ENCODE results near the gene GDA.
"Not testable (repeated sequence)": the region's sequence is repeated elsewhere in the genome, so short reads cannot be mapped to it uniquely, and the experiment has no call there.

Gene GDA

DNA sequence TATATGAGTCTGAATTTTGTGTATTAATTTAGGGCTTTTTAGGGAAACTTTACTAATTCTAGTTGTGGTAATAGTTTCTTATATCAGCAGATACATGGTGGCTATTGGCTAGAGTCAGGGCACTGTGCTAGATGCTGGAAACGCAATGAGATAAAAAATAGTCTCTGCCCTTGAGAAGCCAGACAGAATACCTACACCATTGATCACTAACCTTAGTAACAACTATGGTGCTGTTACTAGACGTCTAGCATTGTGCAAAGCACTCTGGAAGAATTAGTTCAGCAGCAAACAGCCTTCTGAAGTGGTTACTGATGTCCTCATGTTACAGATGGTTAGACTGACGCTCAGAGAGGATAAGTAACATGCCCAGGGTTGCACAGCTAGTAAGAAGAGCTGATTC, 61.8 kb downstream of the GDA start:
- no peak for DNase-seq

DNA sequence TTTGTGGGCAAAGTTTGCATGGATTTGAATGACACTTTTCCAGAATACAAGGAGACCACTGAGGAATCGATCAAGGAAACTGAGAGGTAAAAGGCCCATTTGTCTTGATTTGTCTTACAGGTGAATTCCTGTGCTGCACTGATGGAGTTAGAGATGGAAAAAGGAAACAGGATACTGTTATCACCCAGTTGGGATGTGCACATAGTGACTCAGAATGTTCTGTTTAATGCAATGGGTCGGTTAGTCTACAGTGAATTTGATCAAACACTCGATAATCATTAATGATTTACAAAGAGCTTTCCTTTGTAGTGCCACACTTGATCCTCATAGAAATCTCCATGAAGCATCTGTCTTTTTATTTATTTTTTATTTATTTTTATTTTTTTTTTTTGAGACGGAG, 64.7 kb downstream of the GDA start:
- DNase-seq = no peak

DNA sequence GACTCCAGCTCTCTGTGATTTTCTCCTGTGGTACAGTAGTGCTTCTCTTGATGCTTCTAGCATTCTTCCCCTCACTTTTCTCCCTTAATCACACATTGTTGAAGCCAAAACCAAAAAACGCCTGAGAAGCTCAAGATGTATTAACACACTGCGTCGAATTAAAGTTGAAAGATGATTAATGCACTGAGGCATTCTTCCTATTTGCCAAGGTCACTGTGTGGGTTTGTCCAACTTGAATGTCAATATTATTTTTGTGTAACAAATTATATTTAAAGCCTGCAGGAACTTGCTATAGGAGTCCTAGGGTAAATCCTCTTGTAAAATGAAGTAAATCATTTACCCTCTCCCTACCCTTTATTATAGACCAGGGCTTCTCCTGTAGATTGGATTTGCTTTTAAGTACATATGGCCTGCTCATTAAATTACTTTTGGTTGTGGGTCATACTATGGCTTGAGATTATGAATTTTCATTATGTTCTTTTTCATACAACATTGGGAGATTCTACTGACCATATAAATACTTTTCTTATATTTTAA, 68.1 kb downstream of the GDA start:
- DNase-seq = no peak

DNA sequence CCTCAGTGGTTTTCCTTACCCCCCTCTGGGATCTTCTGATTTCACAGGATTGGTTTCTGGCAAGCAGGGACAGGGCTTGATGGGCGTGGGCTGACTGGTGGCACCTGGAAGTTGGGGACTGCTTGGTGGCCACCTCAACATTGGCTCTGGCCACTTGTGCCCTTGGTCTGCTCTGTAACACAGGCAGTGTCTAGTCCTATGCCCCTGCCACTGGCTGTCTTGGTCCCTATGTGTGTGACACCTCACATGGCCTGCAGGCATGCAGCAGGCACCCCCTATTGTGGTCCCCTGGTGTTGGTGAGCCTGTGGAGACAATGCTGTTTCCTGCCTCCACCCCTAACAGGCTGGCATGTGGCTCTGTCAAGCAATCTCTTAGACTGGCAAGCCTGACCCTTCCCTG, 71.3 kb downstream of the GDA start:
- no peak for DNase-seq

DNA sequence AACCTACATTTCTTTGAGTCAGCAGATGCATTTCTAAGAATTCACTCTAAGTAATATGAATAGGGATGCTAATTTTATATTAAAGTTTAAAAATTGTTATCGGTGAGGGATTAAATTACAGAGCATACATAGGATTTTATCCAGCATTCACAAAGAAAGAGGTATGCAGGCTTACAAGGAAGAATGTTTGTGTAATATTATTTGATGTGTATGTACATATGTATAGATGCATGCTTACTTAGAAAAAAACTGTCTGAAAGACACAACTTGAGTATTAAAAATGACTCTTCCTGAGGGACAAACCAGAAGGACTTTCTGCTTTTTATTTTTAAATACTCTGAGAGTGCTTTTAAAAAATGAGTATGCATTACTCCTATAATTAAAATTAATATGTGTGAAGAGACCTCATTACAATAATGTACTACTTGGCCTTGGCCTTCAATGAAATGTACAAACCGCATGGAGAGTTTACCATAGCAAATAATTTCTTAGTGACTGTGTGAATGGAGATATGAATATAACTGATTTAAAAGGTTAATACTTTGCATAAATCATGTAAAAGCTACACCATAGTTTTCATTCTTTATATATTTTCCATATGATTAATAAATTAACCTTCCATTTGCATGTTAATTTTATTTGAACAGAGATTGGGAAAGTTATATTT, 77.0 kb downstream of the GDA start:
- DNase-seq = no peak

DNA sequence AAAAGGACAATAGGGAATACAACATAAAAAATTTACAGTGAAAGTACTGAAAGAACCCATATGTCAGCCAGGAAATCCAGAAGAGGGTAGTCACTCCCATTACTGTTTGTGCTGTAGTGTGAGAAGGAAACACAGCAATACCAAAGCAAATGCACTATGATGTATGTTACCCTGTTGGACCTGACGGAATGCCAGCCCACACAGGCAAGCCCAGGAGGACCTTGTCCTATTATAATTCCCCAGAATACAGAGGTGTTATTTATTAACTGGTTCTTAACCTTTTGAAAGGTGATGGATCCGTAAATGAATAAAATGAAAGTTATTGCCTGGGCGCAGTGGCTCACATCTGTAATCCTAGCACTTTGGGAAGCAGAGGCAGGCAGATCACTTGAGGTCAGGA, 79.0 kb downstream of the GDA start:
- no peak for DNase-seq

DNA sequence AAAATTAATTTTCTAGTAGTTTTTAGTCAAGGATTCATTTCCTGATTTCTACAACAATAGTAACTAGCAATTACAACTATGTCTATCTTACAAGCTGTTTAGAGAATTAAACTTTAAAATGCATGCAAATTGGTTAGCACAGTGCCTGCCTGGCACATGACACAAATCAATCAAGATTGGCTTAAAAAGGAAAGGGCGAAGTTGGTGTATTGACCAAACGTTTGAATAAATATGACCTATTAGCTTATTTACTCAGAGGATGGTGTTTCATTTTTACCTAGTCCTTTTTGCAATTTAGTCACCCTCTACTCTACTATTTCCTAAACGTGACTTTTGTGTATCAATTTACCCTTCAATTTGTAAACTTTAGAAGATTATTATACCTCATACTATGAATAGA, 83.5 kb downstream of the GDA start:
- no peak for DNase-seq

DNA sequence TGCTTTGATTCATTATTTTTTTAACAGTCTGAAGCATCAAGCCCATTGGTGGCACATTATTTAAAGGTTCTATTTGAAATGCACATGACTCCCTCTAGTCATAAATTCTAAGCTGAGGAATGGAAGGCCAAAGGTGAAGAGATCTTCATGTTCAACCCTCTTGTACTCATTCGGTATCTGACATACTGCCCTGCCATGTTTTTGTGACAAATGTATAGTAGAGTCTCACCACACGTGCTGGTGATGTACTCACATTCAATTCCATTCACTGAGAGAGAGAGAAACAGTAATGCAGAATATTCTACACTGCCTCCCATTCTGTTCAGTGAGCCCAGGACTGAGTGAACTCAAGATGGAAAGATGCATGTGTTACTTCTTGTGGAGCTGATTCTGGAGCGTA, 98.3 kb downstream of the GDA start:
- no peak for DNase-seq

DNA sequence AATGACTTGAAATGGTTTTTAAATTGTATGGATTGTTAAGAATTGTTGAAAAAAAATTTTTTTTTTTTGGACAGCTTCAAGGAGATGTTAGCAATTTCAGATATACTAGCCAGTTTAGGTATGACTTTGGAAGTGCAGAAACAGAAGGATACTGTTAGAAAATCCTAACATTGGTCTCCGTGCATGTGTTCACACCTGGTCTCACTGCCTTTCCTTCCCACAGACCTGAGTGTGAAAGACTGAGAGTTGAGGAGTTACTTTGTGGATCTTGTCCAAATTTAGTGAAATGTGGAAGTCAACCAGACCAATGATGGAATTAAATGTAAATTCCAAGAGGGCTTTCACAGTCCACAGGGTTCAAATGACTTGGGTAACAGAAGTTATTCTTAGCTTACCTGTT, 102.3 kb downstream of the GDA start:
- no peak for DNase-seq

DNA sequence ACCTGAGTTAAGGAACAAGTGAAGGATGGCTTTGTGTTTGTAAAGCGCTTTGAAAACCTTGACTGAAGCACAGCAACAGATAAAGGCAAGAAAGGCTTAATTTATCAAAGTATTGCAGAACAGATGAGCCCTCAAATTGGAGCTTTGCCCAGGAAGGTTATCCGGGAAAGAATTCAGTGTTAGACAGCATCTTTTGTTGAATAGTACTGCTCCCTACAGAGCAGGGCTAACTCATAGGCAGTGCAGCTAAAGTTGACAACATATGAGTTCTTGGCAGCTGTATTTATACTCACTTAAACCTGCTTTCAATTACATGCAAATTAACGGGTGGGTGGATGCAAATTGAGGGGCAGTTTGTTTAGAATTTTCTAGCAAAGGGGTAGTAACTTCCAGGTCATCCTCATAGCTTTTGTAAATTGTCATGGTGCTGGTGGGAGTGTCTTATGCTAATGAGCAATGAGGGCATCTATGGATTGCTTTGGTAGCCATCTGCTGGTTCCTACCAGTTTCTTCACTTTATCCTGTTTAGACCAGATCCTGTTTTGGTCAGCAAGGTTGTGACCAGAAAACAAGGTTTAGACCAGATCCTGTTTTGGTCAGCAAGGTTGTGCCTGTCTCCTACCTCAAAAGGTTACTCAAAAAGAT, 105.8 kb downstream of the GDA start:
- DNase-seq = no peak

DNA sequence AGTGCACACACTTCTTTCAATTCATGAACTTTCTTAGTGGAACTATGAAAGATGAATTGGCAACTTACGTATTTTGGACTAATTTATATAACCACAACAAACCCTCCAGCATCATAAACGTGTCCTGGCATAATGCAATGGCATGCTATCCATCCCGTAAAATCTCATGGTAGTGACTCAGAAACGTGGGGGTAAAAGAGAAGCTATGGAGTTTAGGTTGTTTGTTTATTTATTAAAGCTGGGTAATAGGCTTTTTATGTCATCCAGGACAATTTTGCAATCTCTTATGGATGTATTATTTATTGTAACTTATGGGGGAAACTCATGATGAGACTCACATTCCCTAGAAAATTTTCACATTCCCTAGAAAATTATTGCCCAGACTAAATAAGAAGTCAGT, 106.3 kb downstream of the GDA start:
- DNase-seq = no peak

DNA sequence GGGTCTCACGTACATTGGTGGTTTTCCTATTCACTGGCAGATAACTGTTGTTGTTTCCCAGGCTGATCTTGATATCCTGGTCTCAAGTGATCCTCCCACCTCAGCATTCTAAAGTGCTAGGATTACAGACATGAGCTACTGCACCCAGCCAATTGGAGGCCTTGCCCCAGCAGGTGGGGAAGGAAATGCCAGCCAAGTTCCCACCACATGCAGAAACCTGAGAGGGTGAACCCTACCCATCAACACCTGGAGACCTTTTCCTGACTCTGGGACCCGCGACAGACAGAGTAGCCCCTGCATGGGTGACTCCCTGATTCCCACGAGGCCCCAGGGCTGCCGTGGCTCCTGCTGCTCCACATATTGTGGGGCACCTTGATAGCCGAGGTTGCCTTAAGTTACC, 107.7 kb downstream of the GDA start:
- DNase-seq = no peak

DNA sequence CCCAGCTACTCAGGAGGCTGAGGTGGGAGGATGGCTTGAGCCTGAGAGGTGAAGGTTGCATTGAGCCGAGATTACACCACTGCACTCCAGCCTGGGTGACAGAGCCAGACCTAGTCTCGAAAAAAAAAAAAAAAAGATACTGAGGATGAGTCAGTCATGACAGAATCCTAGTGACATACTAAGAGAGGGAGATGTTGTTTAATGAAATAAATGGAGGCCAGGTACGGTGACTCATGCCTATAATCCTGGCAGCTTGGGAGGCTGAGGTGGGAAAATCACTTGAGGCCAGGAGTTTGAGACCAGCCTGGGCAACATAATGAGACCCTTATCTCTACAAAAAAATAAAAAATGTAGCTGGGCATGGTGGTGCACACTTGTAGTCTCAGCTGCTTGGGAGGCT, 108.6 kb downstream of the GDA start:
- DNase-seq = no peak

DNA sequence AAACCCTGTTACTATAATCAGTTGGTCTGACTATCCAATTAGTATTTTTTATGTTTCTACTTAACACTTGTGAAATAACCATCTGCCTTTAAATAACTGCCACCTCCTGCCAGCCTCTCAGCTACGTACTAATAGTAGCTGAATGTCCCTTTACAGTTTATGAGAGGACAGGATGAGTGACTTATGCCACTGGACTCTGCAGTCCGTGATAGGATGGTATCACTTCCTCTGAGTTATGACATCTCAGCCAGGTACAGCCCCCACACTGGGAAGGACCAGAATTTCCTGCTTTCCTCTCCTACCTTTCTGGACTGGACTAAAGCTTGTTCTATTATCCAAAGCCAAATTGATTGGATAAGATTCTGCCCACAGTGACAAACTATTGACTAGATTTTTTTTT, 112.8 kb downstream of the GDA start:
- DNase-seq = no peak

DNA sequence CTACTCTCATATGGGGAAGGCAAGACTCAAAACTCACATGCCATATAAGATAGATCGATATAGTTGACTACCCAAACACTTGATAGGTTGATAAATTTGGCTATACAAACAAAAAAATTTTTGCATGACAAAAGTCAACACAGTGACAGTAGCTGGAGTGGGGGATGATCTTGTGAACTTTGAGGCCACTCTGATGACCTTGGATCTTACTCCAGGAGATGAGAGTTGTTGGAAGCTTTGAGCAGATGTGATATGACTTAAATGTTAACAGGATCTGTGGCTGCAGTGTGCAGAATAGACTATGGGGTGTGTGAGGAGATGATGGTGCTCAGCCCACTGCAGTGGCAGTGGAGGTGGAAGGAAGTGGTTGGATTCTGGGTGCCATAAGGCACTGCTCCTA, 114.3 kb downstream of the GDA start:
- DNase-seq = no peak

DNA sequence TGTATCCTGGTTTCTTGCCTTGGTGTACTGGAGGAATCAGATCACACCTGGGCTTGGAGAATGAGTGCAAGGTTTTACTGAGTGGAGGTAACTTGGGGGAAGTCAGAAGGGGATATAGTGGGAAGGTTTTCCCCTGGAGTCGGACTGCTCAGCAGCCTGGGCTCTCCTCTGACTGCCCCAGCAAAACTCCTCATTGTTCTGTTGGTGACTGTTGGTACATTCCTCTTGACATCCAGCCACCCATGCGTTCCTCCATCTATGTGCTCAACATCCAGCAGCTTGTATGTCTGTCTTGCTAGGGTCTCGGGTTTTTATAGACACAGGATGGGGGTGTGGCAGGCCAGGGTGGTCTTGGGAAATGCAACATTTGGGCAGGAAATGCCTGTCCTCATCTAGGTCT, 119.7 kb downstream of the GDA start:
- no peak for DNase-seq

DNA sequence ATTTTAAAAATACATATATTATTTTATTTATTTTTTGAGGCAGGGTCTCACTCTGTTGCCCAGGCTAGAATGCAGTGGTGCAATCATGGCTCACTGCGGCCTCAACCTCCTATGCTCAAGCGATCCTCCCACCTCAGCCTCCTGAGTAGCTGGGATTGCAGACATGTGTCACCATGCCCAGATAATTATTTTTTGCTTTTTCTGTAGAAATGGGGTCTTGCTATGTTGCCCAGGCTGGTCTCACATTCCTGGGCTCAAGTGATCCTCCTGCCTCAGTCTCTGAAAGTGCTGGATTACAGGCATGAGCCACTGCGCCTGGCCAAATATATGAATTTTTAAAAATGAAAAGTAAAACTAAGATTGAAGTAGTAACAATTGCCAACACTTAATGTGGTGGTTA, 121.1 kb downstream of the GDA start:
- not testable (repeated sequence) for DNase-seq

DNA sequence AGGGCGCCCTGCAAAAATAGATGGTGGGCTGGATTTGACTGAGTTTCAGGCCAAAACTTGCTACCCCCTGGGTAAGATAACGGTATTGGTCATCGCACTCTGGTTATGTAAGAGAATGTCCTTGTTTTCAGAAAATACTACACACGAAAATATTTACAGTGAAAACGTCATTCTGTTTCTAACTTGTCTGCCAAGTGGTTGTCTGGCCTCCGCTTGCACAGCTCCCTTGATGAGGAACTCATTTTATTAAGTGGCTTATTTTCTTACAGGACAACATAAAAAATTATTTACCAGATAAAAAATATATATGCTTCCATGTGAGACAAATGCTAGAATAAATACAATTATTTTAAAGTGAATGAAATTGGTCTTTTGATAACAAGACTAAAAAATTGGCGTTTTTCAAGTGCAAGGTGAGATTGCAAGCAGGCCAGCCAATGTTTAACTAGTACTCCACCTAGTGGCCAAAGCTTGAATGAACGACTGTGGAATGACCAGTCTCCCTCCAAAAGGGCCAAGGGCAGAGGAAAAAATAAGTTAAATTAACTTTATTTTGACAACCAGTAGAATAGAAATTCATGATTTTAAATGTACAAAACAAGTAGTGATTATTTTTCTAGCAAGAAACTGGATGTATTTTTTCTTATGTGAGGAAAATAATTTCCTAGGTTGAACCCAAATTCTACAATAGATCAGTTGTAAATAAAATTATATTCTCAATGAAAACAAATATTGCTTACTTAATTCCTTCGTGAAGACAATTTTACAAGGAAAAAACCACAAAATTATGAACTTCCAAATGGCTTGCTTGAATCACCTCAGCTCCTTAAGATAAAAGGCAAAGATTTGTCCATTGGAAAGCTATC, 122.6 kb downstream of the GDA start:
- DNase-seq = peak in 1 of 2 experiments; percentile 3

DNA sequence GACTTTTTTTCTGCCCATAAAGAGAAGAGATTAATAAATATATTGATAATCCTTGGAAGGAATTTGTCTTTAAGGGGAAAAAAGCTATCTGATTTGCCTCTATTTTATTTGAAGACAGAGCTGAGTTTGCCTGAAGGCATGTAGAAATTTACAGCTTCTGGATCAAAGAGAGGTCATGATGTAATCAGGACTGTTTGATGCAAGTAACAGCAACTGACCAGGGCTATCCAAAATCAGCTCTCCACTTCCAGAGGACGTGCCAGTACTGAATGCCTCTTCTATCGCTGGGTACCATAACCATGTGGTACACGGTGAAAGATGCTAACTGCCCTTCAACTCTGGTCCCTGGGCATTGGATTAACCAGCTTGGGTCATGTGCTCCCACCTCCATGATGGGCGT, 125.2 kb downstream of the GDA start:
- DNase-seq = no peak

DNA sequence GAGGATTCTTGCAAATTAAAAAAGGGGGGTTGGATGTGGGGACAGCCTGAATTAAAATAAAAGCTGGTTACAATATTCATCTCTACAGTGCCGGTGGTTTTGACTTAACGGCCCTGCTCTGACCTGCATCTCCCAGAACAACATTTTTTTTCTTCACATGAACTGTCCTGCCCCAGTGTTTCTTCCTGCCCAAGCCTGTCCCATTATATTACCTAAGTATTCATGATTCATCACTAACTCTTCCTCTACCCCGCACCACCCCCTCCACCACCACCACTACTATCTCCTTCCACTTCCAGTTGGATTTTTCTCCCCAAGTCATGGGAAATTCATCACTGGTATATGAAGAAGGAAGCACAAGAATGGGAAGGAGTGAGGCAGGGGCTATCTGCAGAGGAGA, 125.7 kb downstream of the GDA start:
- no peak for DNase-seq

DNA sequence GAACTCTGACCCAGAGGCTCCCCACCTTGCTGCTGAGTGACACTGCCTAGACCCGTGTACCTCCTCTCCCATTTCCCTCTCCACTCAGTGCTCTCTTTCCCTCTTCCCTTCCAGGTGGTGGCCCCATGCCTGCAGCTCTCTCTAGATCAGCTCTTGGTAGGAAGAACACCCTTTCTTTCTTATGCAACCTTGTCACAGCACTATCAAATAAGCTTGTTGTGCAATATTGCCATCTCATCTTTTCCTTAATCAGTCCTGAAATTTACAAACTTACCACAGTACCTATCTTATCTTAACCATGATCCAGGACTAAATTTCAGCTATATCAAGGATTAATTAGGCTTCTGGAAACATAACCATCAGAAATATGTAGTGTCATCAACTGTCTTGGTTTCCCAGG, 127.2 kb downstream of the GDA start:
- DNase-seq = no peak

DNA sequence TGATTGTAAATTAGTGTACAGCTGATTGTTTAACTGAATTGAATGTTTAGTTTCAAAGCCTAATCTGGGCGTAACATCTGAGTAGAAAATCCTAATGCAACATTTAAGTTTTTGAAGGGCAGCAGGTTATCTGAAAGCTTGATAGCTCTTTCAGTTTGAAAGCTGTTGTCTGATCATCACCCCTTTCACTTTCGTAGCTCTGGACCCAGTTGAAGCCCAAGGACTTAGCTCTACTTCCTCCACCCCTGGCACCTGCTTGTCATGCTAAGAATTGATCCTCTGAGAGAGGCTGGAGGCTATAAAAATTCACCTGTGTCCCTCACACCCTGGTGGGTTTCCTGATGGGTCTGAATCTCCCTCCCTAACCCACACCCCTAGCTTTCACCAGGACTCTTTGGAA, 129.7 kb downstream of the GDA start:
- DNase-seq = no peak

DNA sequence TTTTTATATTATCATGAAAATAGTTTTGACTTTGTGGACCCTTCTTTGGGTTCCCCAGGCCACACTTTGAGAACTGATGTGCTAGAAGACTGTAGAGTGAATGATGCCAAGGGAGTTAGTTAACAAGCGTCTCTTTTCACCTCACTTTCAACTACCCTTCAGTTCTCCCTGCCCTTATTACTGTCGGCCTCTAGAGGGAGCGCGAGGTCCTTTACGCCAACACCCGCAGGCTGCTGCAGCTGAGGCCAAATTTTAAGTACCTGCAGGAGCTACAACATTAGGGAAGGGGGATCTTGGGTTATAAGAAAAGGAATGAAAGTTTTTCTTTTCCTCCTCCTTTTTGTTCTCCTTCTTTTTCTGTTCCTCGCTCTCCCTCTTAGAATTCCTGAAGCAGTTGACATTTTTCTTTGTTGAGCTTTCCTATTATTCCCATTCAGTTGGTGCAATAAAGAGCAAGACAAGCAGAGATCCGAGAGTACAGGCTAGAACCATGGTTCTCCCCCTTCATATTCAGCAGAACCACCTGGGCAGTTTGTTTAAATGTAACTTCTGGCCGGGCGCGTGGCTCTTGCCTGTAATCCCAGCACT, 131.8 kb downstream of the GDA start:
- peak; percentile 2 to 33 for DNase-seq

DNA sequence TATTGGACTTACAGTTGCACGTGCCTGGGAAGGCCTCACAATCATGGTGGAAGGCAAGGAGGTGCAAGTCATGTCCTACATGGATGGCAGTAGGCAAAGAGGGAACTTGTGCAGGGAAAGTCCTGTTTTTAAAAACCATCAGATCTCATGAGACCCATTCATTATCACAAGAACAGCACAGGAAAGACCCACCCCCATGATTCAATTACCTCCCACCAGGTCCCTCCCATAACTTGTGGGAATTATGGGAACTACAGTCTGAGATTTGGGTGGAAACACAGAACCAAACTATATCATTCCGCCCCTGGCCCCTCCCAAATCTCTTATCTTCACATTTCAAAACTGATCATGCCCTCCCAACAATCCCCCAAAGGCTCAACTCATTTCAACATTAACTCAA, 140.2 kb downstream of the GDA start:
- no peak for DNase-seq
